Measurements from ENCODE around the gene TEX55. TPM values are rescaled to one million over a fixed set of nuclear protein-coding genes. Genes with fewer than 3 reads are reported as not detected.

The TEX55 gene
- total and polyA plus RNA-seq, 2 of the 4 experiments (the other 2 are of a cell fraction), result not detected

GRCh38 chr3:119148493-119149180 is 2.7 kb downstream of the TEX55 start:
- Histone ChIP-seq H2BK20ac (ENCODE audit: low read depth, low read length) (peak overlapping the region; percentile 15; the same call in 1 of the 2 replicates), H3K56ac (ENCODE audit: extremely low read depth, insufficient read depth, low read length) (no peak overlapping the region), H2BK5ac (ENCODE audit: low read depth, low read length, poor library complexity, severe bottlenecking) (peak overlapping the region; percentile 98), H2AFZ (replicated peaks; ENCODE audit: low read length, poor library complexity) (no peak overlapping the region), H3K9ac (ENCODE audit: low read depth, low read length) (no peak overlapping the region; the same call in 1 of the 2 replicates), H3K9me3 (ENCODE audit: control insufficient read depth, insufficient read depth, low read length) (no peaks in the 10 kb centered on the region), H2BK120ac (ENCODE audit: low read depth, low read length) (no peak overlapping the region), H3K79me1 (ENCODE audit: low read depth in 1 of 2, low read length in 2 of 2) (no peaks in the 10 kb centered on the region), H3K18ac (ENCODE audit: low read depth, low read length) (peak overlapping the region; percentile 78; the same call in 1 of the 2 replicates), H3K4me3 (ENCODE audit: insufficient read depth, low read depth, low read length) (no peak overlapping the region), H2AK9ac (replicated peaks; ENCODE audit: low read depth, low read length, poor library complexity) (no peak overlapping the region), H2BK15ac (ENCODE audit: low read depth, low read length) (no peak overlapping the region; the same call in 2 of the 3 replicates), H3K9me1 (ENCODE audit: insufficient read depth, low read length) (peaks cover 2% of the 10 kb centered on the region; the same call in 1 of the 2 replicates), H4K8ac (ENCODE audit: low read depth in 2 of 2, low read length in 2 of 2) (no peak overlapping the region), H3K14ac (replicated peaks; ENCODE audit: low read depth, low read length) (no peak overlapping the region), H4K91ac (ENCODE audit: insufficient read depth, low read depth, low read length) (peak overlapping the region; percentile 35; the same call in 1 of the 2 replicates), H3K4me2 (ENCODE audit: low read depth, low read length) (no peak overlapping the region), H3K36me3 (ENCODE audit: control insufficient read depth, insufficient read depth, low read length) (no peaks in the 10 kb centered on the region), H3K27ac (ENCODE audit: insufficient read depth, low read length) (peak overlapping the region; percentile 9; the same call in 1 of the 2 replicates), H3K23ac (ENCODE audit: low read depth, low read length) (no peak overlapping the region), H2AK5ac (ENCODE audit: low read depth, low read length) (no peak overlapping the region), H4K5ac (ENCODE audit: low read depth, low read length) (peak overlapping the region; percentile 83; the same call in 1 of the 2 replicates), H4K20me1 (ENCODE audit: insufficient read depth, low read length) (no peaks in the 10 kb centered on the region), H3K4ac (ENCODE audit: low read depth, low read length) (no peak overlapping the region), H3K4me1 (ENCODE audit: control insufficient read depth, insufficient read depth, low read length) (peaks cover 4% of the 10 kb centered on the region), H3K27me3 (ENCODE audit: control insufficient read depth, insufficient read depth, low read length) (no peaks in the 10 kb centered on the region)
- in situ Hi-C loops (cut with MboI; ENCODE audit: low sequenced_read_pairs) (loop anchor here (5.0 to 25.0 kb wide), 2 partner anchors 94 to 539 kb away; partner anchors contain the start of genes B4GALT4 and COX17), intact Hi-C loops (cut with micrococcal nuclease) (loop anchor here (1.0 to 5.0 kb wide), 2 partner anchors 34 to 93 kb away; no protein-coding TSS in a partner anchor), dilution Hi-C loops (cut with HindIII; ENCODE audit: low sequenced_read_pairs, unreplicated experiment) (no loop called here)
- DNase-seq, result peak; percentile 79
- ATAC-seq (ENCODE audit: low read depth), result peak; percentile 88
- no CpG with 5 or more reads among the region's 2 CpGs for WGBS, 2 experiments (ENCODE audit: extremely low coverage in 2 of 2, insufficient read length in 1 of 2)
- no TSS peak for BruUV-seq (replicated peaks)
- ChIA-PET POLR2A (ENCODE audit: unreplicated experiment) (interaction anchor here (0.6 kb wide), 1 partner anchor 83 kb away, joined by 9 read pairs; no protein-coding TSS in a partner anchor), CTCF (interaction anchor here (0.6 to 1.7 kb wide), 2 partner anchors 93 to 1660 kb away, joined by 3 to 17 read pairs; partner anchors contain the start of gene B4GALT4)
- TF ChIP-seq CTCF (conservative IDR thresholded peaks at IDR 0.05; ENCODE audit: low read depth, low read length) (no peak), CEBPB (IDR thresholded peaks at IDR 0.05; ENCODE audit: low read depth, low read length) (peak; percentile 57; the same call in 1 of the 2 replicates), MAZ (IDR thresholded peaks at IDR 0.05; ENCODE audit: borderline replicate concordance, low read depth, low read length) (no peak)
- TF ChIP-seq, protein P1, sequence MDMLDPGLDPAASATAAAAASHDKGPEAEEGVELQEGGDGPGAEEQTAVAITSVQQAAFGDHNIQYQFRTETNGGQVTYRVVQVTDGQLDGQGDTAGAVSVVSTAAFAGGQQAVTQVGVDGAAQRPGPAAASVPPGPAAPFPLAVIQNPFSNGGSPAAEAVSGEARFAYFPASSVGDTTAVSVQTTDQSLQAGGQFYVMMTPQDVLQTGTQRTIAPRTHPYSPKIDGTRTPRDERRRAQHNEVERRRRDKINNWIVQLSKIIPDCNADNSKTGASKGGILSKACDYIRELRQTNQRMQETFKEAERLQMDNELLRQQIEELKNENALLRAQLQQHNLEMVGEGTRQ (IDR thresholded peaks at IDR 0.05; ENCODE audit: low read depth, low read length), result peak; percentile 15; the same call in 1 of the 2 replicates

Data from IMR-90 (cell line).